Panc1 (cell line): ENCODE results near the gene ZNF273. TPM values are rescaled to one million over a fixed set of nuclear protein-coding genes. Genes with fewer than 3 reads are reported as not detected.
A peak's percentile ranks its signal among the peaks of the same experiment; 100 is the strongest.

Experiments used
- ATAC-seq: fragments of 200-7000 bp; cut with Tn5 transposase; 2 replicates; pipeline ENCODE4 v1.9.1; 2020; ENCODE audit warnings: mild to moderate bottlenecking, moderate library complexity
- BruUV-seq: library from RNA; stranded (reverse); fragments of 400-500 nt; replicated peaks from 2 replicates; lab custom pipeline; 2021; lab: Mats Ljungman, UMichigan
- CTCF ChIA-PET: fragments of 300-600 bp; sonication (Branson Sonifier 250); formaldehyde crosslinking; loops from one replicate; lab custom pipeline; 2022; ENCODE audit warnings: antibody characterized with exemption; lab: Charles Lee
- POLR2A ChIA-PET: fragments of 300-600 bp; sonication (Branson Sonifier 250); formaldehyde crosslinking; loops from one replicate; lab custom pipeline; 2022; ENCODE audit warnings: antibody characterized with exemption; lab: Charles Lee
- DNase-seq: peaks from one replicate; pipeline ENCODE4 v3.0.0-alpha.2; 2010; ENCODE audit warnings: low read depth, low spot score
- H3K27ac ChIP-seq: 2 replicates; pipeline ENCODE4 v1.5.1; 2011; ENCODE audit warnings: mild to moderate bottlenecking, low read length, inconsistent platforms
- H3K27me3 ChIP-seq: fragments of 200-500 bp; sonication (Bioruptor generic); 2 replicates; pipeline ENCODE4 v1.6.0; 2014; ENCODE audit warnings: low read length, inconsistent platforms; ENCODE audit not compliant: control insufficient read depth, insufficient read depth
- H3K36me3 ChIP-seq: fragments of 200-500 bp; sonication (Bioruptor generic); 2 replicates; pipeline ENCODE4 v1.5.1; 2014; ENCODE audit warnings: inconsistent platforms, mild to moderate bottlenecking, low read length, moderate library complexity; ENCODE audit not compliant: control insufficient read depth, insufficient read depth
- H3K4me1 ChIP-seq: 2 replicates; pipeline ENCODE4 v1.5.1; 2011; ENCODE audit warnings: inconsistent platforms, mild to moderate bottlenecking, low read length, moderate library complexity; ENCODE audit not compliant: control insufficient read depth, insufficient read depth
- H3K4me3 ChIP-seq, 2 experiments: 2 replicates each; pipeline ENCODE4 v1.5.1; 2011 to 2012; ENCODE audit warnings: low read depth in 2 of 2, low read length in 2 of 2, mild to moderate bottlenecking in 2 of 2, inconsistent platforms in 1 of 2, moderate library complexity in 1 of 2
- H3K9me3 ChIP-seq: fragments of 200-500 bp; sonication (Bioruptor generic); 2 replicates; pipeline ENCODE4 v1.5.1; 2014; ENCODE audit warnings: low read depth, mild to moderate bottlenecking, inconsistent platforms, low read length, moderate library complexity; ENCODE audit not compliant: control insufficient read depth, insufficient read depth
- CTCF ChIP-seq: fragments of 450-650 bp; IDR thresholded peaks from 2 replicates; pipeline ENCODE4 v1.5.1; 2017; ENCODE audit warnings: mild to moderate bottlenecking
- POLR2AphosphoS5 ChIP-seq: IDR thresholded peaks from 2 replicates; pipeline ENCODE4 v1.6.1; 2012; ENCODE audit warnings: mild to moderate bottlenecking, low read depth, low read length, moderate library complexity
- SIN3A ChIP-seq: IDR thresholded peaks from 2 replicates; pipeline ENCODE4 v1.6.1; 2012; ENCODE audit warnings: low read depth, mild to moderate bottlenecking, low read length, moderate library complexity, borderline replicate concordance; ENCODE audit not compliant: insufficient read depth
- TCF7L2 ChIP-seq: IDR thresholded peaks from 2 replicates; pipeline ENCODE4 v1.6.1; 2011; ENCODE audit warnings: mild to moderate bottlenecking, low read depth, low read length, inconsistent platforms
- in situ Hi-C: cut with HindIII; loops from 2 replicates; pipeline ENCODE4 v1.10.0; 2016; ENCODE audit warnings: low sequenced_read_pairs, low pct_unique_long_range_greater_than_20kb
- intact Hi-C: fragments of 100-400 bp; cut with micrococcal nuclease; formaldehyde crosslinking; loops from one replicate; pipeline ENCODE4 v1.10.0; 2022; ENCODE audit not compliant: unreplicated experiment
- total RNA-seq: library from RNA; stranded (reverse); gene quantifications from one replicate; pipeline ENCODE4 v1.2.1, GENCODE V29; 2021; ENCODE audit not compliant: unreplicated experiment
- TF ChIP-seq, protein P1 (sequence below), 2 experiments: IDR thresholded peaks; 2 replicates each; pipeline ENCODE4 v1.6.1; 2011 to 2012; ENCODE audit warnings: low read depth in 2 of 2, control low read depth in 1 of 2, low read length in 1 of 2, mild to moderate bottlenecking in 1 of 2, moderate library complexity in 1 of 2; ENCODE audit not compliant: insufficient read depth in 1 of 2

The ZNF273 gene
- total RNA-seq, 1 experiment from 2014 or later = 6.4 TPM

DNA sequence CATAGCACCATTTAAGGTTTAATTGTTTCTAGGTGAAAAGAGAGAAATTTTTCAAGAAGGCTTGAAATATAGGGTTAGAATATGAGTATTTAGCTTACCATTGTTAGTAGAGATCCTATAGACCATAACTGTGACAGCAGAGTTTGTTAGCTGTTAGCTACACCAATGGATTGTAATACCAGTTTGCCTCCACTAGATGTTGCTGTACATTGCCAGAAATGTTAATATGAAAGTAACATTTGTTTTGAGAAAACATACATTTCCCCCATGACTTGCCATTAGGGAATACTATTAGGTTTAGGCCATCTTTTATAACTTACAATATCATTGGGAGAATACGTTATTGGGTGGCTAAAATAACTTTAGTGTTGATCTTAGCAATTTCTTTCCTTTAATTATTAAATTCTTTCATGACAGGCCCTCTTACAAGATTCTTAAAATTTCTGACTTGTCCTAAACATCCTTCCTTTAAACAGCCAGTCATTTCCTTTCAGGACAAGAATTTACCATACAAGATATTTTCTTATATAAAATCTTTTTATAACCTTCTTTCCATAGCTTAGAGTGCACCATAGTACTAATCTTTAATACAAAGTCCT, 48.3 kb downstream of the ZNF273 start:
- in situ Hi-C loops = no loop called here
- H3K4me1 ChIP-seq = peaks cover 8% of the 10 kb centered on the region
- no peaks in the 10 kb centered on the region for H3K36me3 ChIP-seq
- ChIA-PET CTCF (interaction anchor here (0.6 to 1.2 kb wide), 8 partner anchors 113 to 532 kb away, joined by 3 to 12 read pairs (median 4); no protein-coding TSS in a partner anchor), POLR2A (no interaction called here)
- H3K4me3 ChIP-seq = no peak overlapping the region
- TF ChIP-seq CTCF (peak; percentile 82), POLR2AphosphoS5 (no peak)
- intact Hi-C loops = no loop called here
- H3K9me3 ChIP-seq = no peaks in the 10 kb centered on the region
- no peak overlapping the region for H3K27ac ChIP-seq
- ATAC-seq (peak; percentile 75), DNase-seq (peak; percentile 30)
- peaks cover 6% of the 10 kb centered on the region for H3K27me3 ChIP-seq
- BruUV-seq = no TSS peak

- H3K4me3 ChIP-seq = no peak overlapping the region
- no peaks in the 10 kb centered on the region for H3K27me3 ChIP-seq
- no TSS peak for BruUV-seq
- no peaks in the 10 kb centered on the region for H3K36me3 ChIP-seq
- DNase-seq = no peak
- ChIA-PET CTCF (no interaction called here), POLR2A (no interaction called here)
- no peaks in the 10 kb centered on the region for H3K9me3 ChIP-seq
- TF ChIP-seq CTCF = no peak
- no peak for TF ChIP-seq SIN3A
- no peak for TF ChIP-seq TCF7L2
- TF ChIP-seq, protein P1, sequence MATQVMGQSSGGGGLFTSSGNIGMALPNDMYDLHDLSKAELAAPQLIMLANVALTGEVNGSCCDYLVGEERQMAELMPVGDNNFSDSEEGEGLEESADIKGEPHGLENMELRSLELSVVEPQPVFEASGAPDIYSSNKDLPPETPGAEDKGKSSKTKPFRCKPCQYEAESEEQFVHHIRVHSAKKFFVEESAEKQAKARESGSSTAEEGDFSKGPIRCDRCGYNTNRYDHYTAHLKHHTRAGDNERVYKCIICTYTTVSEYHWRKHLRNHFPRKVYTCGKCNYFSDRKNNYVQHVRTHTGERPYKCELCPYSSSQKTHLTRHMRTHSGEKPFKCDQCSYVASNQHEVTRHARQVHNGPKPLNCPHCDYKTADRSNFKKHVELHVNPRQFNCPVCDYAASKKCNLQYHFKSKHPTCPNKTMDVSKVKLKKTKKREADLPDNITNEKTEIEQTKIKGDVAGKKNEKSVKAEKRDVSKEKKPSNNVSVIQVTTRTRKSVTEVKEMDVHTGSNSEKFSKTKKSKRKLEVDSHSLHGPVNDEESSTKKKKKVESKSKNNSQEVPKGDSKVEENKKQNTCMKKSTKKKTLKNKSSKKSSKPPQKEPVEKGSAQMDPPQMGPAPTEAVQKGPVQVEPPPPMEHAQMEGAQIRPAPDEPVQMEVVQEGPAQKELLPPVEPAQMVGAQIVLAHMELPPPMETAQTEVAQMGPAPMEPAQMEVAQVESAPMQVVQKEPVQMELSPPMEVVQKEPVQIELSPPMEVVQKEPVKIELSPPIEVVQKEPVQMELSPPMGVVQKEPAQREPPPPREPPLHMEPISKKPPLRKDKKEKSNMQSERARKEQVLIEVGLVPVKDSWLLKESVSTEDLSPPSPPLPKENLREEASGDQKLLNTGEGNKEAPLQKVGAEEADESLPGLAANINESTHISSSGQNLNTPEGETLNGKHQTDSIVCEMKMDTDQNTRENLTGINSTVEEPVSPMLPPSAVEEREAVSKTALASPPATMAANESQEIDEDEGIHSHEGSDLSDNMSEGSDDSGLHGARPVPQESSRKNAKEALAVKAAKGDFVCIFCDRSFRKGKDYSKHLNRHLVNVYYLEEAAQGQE (IDR thresholded peaks at IDR 0.05; ENCODE audit: insufficient read depth in 1 of 2, low read depth in 2 of 2, low read length in 1 of 2) = no peak
- TF ChIP-seq POLR2AphosphoS5 = no peak
- intact Hi-C loops (no loop called here), in situ Hi-C loops (no loop called here)
- H3K27ac ChIP-seq = no peak overlapping the region
- H3K4me1 ChIP-seq = no peaks in the 10 kb centered on the region
- no peak for ATAC-seq
Measured at GRCh38 chr7:64959072-64959747, 56.1 kb downstream of the ZNF273 start.
